Measurements from ENCODE around the gene OR2C3.
"Not testable (repeated sequence)": the region's sequence is repeated elsewhere in the genome, so short reads cannot be mapped to it uniquely, and the experiment has no call there.

The OR2C3 gene

GRCh38 chr1:247517795-247518612 lies 18.2 kb downstream of the OR2C3 start:
- DNase-seq = no peak

- DNase-seq = no peak
Measured at GRCh38 chr1:247506831-247507230, 29.4 kb downstream of the OR2C3 start.

GRCh38 chr1:247500865-247501264 lies 35.4 kb downstream of the OR2C3 start:
- DNase-seq = no peak

GRCh38 chr1:247496581-247497285 lies 39.5 kb downstream of the OR2C3 start:
- DNase-seq = peak; percentile 50

- DNase-seq = no peak
Measured at GRCh38 chr1:247494767-247495166, 41.5 kb downstream of the OR2C3 start.

GRCh38 chr1:247493106-247493505 lies 43.1 kb downstream of the OR2C3 start:
- no peak for DNase-seq

GRCh38 chr1:247491328-247491727 lies 44.9 kb downstream of the OR2C3 start:
- DNase-seq = no peak

GRCh38 chr1:247487057-247487456 lies 49.2 kb downstream of the OR2C3 start:
- peak; percentile 4 for DNase-seq

- no peak for DNase-seq
Measured at GRCh38 chr1:247482747-247483146, 53.5 kb downstream of the OR2C3 start.

- DNase-seq = not testable (repeated sequence)
Measured at GRCh38 chr1:247476328-247477058, 59.7 kb downstream of the OR2C3 start.

GRCh38 chr1:247475793-247476192 lies 60.4 kb downstream of the OR2C3 start:
- no peak for DNase-seq
